Left cardiac atrium (tissue), 4 donors: ENCODE measurements around the gene ANKRD33. TPM values are rescaled to one million over a fixed set of nuclear protein-coding genes. Genes with fewer than 3 reads are reported as not detected.
A peak's percentile ranks its signal among the peaks of the same experiment; 100 is the strongest.

Source experiments
- ATAC-seq, 2 donors: fragments of 200-7000 bp; cut with Tn5 transposase; one replicate each; pipeline ENCODE4 v1.9.1; 2020; ENCODE audit warnings: mild to moderate bottlenecking in 2 of 2, moderate library complexity in 2 of 2
- DNase-seq: peaks from one replicate; pipeline ENCODE4 v3.0.0-alpha.2; 2020
- intact Hi-C, 2 donors: fragments of 100-400 bp; cut with DNase I; formaldehyde crosslinking; loops; one replicate each; pipeline versions ENCODE4 v1.14.1 to v1.15.1; 2022 to 2023
- total RNA-seq, 2 donors: library from RNA; stranded (reverse); fragmentation: NEBNext Ultra II Directional; extraction: Animal tissue kit (Norgen Biotek cat#: 25700); gene quantifications; one replicate each; pipeline ENCODE4 v1.2.1, GENCODE V29; 2021
- donor health status: DM: no; HTN: yes; CAD: no.
- donor health status: DM: no; HTN: yes; CAD: no; lungs with severe emphysema.
- donor health status: DM: yes; HTN: yes; CAD: no.
- donor health status: Dilated cardiomyopathy.

ANKRD33 gene
- total RNA-seq, 2 donors from 2014 or later, result not detected

- DNase-seq (no peak), ATAC-seq (no peak)
- intact Hi-C loops, result no loop called here
These were observed 36.8 kb downstream of the ANKRD33 start for GRCh38 chr12:51924551-51925319.

- no peak for ATAC-seq
- DNase-seq, result no peak
- intact Hi-C loops, result no loop called here
These were observed 37.6 kb downstream of the ANKRD33 start for GRCh38 chr12:51925346-51926063.

- intact Hi-C loops, result no loop called here
These were observed 38.2 kb downstream of the ANKRD33 start for GRCh38 chr12:51926064-51926632.

DNA sequence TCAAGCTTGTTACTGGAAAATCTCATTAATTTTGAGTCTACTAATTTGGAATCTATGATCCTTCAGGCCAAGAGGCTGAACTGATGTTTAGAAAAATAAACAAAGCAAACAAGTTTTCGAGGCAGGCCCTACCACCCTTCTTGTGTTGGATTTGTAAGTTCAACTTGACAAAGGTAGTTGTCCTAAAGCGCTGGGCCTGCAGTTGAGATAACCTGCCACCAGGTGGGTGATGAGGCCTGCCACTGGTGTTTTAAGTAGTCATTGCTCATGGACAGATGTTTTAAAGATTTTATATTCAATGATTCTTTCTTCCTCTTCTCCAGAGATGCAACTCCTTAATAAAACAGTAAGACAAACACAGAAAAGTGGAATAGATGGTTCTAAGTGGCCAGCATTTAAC, 38.8 kb downstream of the ANKRD33 start:
- no peak for ATAC-seq
- intact Hi-C loops, result no loop called here
- no peak for DNase-seq

More at GRCh38 chr12:51926064-51926632, 38.2 kb downstream of the ANKRD33 start:
- ATAC-seq (peak in 1 of 2 donors; percentile 25), DNase-seq (peak; percentile 67)

DNA sequence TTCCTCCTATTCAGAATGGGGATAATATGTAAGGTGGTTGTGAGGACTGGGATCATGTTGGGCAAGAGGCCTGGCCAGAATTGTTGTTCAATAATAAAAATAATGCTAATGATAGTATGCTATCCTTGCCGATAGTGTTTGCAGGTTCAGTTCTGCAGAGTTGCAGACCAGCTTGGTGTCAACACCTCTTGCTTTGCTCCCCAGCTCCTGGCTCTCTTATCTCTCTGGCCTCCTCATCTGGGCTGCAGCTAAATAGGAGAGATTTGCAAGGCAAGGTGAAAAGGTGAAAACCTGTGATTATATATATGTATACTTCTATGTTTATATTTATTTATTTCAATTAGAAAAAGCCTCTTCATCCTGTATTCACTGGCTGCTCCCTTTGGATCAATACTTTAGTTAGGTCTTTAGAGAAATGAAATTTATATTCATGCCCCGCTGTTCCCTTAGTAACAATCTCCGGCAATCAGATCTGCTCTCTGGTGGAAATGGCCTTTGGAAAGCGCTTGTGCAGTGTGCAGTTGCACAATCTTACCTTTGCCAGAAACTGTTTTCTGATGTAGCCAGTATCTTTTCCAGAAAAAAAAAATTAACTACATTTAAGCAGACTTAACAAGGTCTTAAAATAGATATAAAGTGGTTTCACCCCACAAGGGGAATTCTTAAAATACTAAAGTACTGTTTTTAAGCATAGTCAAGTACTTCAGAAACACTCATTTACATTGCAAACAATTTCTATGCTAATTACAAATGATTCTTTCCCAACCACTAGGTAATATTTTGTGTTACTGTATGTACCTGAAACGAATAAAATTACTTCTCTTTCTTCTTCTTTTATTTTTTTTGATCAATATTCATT, 44.5 kb downstream of the ANKRD33 start:
- intact Hi-C loops, result no loop called here
- ATAC-seq (peak in 1 of 2 donors; percentile 44), DNase-seq (no peak)

DNA sequence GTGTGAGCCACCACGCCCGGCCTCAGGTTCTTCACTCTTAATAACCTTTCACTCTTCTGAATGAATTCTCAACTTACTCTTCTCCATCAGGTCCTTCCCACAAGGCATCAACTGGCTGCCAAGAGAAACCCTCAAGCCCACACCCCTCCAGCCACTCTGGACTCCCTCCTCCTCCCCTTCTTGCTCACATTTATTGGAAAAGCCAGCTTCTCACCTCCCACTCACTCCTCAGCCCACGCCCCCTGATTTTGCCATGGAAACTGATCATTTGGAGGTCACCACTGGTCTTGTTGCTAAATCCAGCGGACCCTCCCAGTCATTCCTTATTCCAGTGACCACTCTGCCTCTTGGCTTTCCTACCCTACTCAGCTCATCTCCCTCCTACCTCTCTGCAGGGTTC, 46.2 kb downstream of the ANKRD33 start:
- ATAC-seq, result no peak
- intact Hi-C loops, result no loop called here

DNA sequence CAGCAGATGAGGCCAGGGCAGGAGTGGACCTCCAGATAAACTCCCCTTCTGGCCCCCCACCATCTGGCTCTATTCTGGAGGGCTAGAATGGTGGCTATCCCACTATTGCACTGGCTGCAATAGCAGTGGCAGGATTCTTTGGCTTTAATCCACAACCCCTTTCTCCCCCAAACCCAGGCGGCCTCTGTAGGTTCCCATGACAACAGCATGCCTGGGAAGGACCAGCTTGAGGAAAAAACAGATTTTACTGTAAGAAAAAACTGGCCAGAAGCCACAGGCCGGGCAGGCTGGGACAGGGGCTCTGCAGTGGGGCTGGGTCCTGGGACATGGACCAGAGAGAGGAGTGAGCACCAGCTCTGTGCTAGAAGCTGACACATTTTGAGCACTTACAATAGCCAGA, 50.0 kb downstream of the ANKRD33 start:
- intact Hi-C loops, result no loop called here
- DNase-seq (no peak), ATAC-seq (no peak)

More for the DNA sequence above, 46.2 kb downstream of the ANKRD33 start:
- no peak for DNase-seq

GRCh38 chr12:51938726-51939125, 50.8 kb downstream of the ANKRD33 start:
- ATAC-seq, result no peak
- DNase-seq, result no peak
- intact Hi-C loops, result no loop called here

DNA sequence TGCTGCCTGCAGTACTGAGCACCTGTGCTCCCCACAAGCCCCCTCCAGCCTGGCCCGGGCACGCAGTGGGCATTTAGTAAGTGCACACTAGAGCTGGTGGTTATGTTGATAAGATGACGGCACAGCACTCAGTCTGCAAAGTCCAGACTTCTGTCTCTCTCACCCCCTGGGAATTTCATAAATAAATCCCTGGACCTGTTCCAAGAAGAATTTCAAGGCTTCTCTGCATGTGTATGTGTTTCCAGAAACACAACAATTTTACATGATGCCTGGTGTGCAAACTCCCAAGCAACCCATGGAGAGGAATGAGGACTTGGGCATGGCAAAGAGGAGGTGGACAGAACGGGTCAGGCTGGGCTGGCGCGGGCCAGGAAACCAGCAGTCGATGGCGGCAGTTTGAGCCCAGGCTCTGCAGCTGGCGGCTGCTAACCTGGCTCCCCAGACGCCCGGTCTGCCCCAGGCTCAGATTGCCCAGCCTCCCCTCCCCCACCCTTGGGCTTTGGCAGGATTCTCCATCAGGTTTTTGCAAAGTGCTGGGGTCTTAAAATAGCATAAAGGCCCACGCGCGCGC, 53.2 kb downstream of the ANKRD33 start:
- peak; percentile 64 to 70 for ATAC-seq
- intact Hi-C loops, result no loop called here
- no peak for DNase-seq

Other genes with a start within 250 kb of the ANKRD33 start
- under 1 TPM; 0.39 to 0.47 TPM for gene FIGNL2, start 39.4 kb upstream of the ANKRD33 start, total RNA-seq
- gene ACVRL1, start 19.4 kb downstream of the ANKRD33 start, total RNA-seq, result 10 to 100 TPM; 44.0 to 65.2 TPM
- gene ACVR1B, start 63.6 kb downstream of the ANKRD33 start, total RNA-seq, result 10 to 100 TPM; 13.0 to 19.3 TPM
- gene TAMALIN, start 118.8 kb downstream of the ANKRD33 start, total RNA-seq, result 10 to 100 TPM; 25.3 to 44.0 TPM
- gene NR4A1, start 163.3 kb downstream of the ANKRD33 start, total RNA-seq, result 100 to 1,000 TPM in 1 of 2 donors, 10 to 100 TPM in 1; 85.6 to 172 TPM
- gene ATG101, start 181.9 kb downstream of the ANKRD33 start, total RNA-seq, result 10 to 100 TPM; 25.2 to 28.7 TPM
- gene SMIM41, start 191.6 kb downstream of the ANKRD33 start, total RNA-seq, result under 1 TPM in 1 of 2 donors, not detected in 1; 0.27 TPM